ENCODE results near the gene FCN2. TPM values are rescaled to one million over a fixed set of nuclear protein-coding genes. Genes with fewer than 3 reads are reported as not detected.

Gene FCN2
- total RNA-seq, 2 donors from 2014 or later: not detected

DNA sequence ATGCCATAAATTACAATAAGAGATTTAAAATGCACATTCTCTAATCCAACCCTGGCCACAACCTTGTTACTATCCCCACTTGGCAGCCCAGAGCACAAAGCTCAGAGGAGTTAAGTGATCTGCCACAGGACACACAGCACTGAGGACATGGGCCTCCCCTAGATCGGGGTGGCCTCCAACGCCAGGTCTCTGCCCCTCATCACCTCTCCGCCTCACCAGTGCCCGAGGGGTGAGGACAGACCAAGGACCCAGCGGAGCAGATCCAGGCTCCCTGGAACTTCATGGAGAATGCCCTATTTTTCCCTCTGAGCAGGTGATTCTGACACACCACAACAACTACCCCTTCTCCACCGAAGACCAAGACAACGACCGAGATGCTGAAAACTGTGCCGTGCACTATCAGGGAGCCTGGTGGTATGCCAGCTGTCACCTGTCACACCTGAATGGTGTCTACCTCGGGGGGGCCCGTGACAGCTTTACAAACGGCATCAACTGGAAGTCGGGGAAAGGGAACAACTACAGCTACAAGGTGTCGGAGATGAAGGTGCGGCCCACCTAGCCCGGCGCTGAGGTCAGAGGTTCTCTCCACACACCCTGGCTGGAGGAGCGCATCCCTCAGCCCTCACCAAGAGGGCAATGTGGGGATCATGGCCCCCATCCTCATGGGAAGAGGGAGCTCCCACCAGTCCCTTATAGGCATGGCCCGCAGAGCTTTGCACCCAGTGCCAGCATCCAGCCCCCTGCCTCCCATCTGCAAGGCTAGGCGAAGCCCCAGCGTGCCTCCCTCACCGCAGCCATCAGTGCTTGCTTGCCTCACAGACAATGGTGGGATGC is 12.5 kb upstream of the FCN2 start:
- no peak overlapping the region for H3K4me3 Mint-ChIP-seq
- H3K27me3 Mint-ChIP-seq (ENCODE audit: low read depth): peaks cover 6% of the 10 kb centered on the region
- no peak overlapping the region for H3K27ac Mint-ChIP-seq
- no peaks in the 10 kb centered on the region for H3K4me1 Mint-ChIP-seq (ENCODE audit: low read depth)
- ATAC-seq (replicated peaks in 1 of 2) (no peak), DNase-seq (no peak)
- H3K9me3 Mint-ChIP-seq: peaks cover 2% of the 10 kb centered on the region in 2 donors
- H3K36me3 Mint-ChIP-seq (ENCODE audit: insufficient read depth in 2 of 2): no peaks in the 10 kb centered on the region

DNA sequence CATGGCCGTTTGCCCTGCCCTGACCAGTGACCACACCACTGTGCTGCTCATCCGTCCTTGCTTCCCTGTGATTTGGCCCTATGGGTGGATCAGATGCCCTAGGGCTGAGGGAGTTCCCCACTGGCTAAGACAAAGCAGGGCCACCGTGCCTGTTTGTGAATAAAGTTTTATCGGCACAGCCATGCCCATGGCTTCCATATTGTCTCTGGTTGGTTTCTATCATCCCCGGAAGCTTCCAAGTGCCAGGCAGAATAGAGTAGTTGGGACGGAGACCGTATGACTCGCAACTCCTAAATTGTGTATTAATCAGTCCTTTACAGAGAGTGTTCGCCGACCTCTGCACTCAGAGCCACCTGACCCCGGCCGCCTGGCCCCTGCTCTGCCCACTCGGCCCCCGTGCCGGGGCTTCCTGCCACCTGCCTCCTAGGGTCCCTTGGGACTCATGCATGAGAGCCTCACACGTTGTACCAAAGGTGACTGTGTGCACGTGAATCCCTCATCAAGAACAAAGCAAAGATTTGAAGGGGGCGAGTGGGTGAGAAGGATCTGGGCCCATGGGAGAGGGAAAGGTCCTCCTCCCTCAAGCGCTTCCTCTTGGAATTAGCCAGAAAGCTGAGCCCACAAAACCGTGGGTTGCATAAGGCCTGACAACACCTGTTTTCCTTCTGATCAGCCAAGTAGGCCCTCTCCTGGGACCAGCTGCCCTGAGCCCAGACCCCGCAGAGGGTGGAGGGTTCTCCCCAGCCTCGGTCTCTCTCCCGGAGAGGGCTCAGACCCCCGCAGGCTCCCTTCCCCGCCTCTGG is 11.7 kb upstream of the FCN2 start:
- H3K27ac Mint-ChIP-seq: no peak overlapping the region
- no peaks in the 10 kb centered on the region for H3K4me1 Mint-ChIP-seq (ENCODE audit: low read depth)
- H3K4me3 Mint-ChIP-seq: no peak overlapping the region
- peaks cover 2% of the 10 kb centered on the region in 2 donors for H3K9me3 Mint-ChIP-seq
- no peak for DNase-seq
- peaks cover 6% of the 10 kb centered on the region for H3K27me3 Mint-ChIP-seq (ENCODE audit: low read depth)
- no peaks in the 10 kb centered on the region for H3K36me3 Mint-ChIP-seq (ENCODE audit: insufficient read depth in 2 of 2)
- no peak for ATAC-seq (replicated peaks in 1 of 2)

DNA sequence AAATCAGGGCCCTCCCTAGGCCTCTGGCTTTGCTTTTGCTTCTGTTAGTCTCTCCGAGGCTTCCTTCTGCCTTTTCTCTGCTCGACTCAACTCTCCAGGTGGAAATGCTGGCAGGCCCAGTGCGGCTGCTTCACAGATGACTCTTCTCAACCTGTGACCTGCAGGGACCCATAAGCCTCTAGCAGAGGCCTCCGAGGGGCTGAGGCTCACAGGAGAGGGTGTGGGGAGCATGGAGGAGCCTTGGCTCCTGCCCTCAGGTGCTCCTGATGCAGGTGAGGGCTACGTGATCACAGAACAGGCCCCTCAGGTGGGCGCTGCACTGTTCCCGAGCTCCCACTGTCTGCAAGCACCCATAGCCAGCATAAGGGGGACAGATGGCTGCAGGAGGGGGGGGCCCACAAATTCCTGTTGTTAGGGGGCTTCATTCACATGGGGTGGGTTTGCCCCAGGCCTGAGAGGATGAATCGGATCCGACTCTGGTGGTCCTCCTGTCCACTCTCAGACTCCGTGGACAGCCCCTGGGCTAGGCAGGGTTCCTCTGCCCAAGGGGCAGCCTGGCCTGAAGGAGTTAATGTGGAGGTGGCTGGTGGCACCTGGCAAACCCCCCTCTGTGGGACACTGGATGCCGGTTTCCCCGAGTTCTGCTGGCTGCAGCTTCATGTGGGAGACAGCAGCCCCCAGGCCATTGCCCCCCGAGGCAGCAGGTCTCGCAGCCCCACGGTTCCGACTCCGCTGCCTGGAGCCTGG is 10.9 kb upstream of the FCN2 start:
- no peak for ATAC-seq (replicated peaks in 1 of 2)
- Mint-ChIP-seq H3K9me3 (peaks cover 2% of the 10 kb centered on the region in 2 donors), H3K4me1 (ENCODE audit: low read depth) (no peaks in the 10 kb centered on the region), H3K36me3 (ENCODE audit: insufficient read depth in 2 of 2) (no peaks in the 10 kb centered on the region), H3K27ac (no peak overlapping the region), H3K4me3 (no peak overlapping the region), H3K27me3 (ENCODE audit: low read depth) (peaks cover 6% of the 10 kb centered on the region)
- DNase-seq: no peak

DNA sequence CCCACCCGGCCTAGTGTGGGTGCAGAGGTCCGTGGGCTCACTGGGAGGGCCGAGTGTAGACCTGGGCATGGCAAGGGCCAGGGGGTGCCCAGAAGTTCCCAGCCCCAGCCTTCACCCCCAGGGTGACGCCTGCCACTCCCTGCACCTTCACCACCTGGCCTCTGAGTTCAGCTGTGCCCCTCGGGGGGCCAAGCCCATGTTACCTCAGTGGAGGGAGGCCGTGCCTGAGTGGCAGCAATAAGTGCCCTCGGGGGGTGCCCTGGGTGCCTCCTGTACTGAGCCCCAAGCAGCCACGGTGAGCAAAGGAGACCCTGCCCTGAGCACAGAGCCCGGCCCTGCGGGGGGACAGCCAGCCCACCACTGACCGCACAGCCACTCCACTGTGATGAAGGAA is 10.3 kb upstream of the FCN2 start:
- Mint-ChIP-seq H3K36me3 (ENCODE audit: insufficient read depth in 2 of 2) (no peaks in the 10 kb centered on the region), H3K27ac (no peak overlapping the region)

DNA sequence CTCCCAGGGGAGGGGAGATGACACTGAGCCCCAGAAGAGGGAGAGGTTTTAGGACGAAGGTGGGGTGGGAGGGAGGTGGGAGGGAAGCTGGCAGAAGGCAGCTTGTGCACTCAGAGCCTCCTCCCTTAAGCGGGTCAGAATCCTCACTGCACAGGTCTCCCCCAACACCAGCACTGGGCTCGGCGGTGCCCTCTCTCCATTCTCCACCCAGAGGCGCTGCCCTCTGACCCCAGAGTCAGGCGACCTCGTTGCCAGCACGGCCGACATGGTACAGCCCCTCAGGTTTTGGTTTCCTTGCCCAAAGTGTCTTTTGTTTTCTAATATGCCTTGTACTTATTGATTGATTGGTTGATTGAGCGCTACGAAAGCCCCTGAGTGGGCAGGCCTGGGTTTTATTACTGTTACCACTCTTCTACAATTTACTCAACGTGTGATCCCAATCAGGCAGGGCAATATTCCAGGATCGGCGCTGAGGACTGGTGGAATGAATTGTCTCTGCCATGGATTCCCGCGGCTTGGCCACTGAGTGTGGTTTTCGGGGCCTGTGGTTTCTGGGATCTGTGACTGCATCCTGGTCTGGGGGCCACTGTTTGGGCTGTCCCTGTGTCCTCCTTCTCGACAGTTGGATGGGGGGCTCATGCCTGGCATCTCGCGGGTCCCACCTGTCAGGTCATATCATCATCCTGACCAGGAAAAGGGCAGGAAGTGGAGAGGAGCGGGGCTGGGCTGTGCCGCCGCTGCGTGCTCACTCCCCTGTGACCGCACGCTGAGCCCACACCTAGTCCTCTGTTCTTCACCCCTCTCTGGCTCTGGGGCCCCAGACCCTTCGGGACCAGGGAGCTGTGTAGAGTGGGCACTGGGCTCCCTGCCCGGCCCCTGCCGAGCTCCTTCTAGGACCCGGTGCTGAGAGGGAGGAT is 9.6 kb upstream of the FCN2 start:
- Mint-ChIP-seq H3K36me3 (ENCODE audit: insufficient read depth in 2 of 2) (no peaks in the 10 kb centered on the region), H3K27me3 (ENCODE audit: low read depth) (peaks cover 6% of the 10 kb centered on the region), H3K4me1 (ENCODE audit: low read depth) (no peaks in the 10 kb centered on the region), H3K27ac (no peak overlapping the region), H3K4me3 (no peak overlapping the region), H3K9me3 (peaks cover 2% of the 10 kb centered on the region in 2 donors)
- DNase-seq (no peak), ATAC-seq (replicated peaks in 1 of 2) (no peak)

More for the DNA sequence above, 10.3 kb upstream of the FCN2 start:
- Mint-ChIP-seq H3K4me3 (no peak overlapping the region), H3K27me3 (ENCODE audit: low read depth) (peaks cover 6% of the 10 kb centered on the region), H3K4me1 (ENCODE audit: low read depth) (no peaks in the 10 kb centered on the region), H3K9me3 (peaks cover 2% of the 10 kb centered on the region in 2 donors)
- no peak for DNase-seq
- no peak for ATAC-seq (replicated peaks in 1 of 2)

DNA sequence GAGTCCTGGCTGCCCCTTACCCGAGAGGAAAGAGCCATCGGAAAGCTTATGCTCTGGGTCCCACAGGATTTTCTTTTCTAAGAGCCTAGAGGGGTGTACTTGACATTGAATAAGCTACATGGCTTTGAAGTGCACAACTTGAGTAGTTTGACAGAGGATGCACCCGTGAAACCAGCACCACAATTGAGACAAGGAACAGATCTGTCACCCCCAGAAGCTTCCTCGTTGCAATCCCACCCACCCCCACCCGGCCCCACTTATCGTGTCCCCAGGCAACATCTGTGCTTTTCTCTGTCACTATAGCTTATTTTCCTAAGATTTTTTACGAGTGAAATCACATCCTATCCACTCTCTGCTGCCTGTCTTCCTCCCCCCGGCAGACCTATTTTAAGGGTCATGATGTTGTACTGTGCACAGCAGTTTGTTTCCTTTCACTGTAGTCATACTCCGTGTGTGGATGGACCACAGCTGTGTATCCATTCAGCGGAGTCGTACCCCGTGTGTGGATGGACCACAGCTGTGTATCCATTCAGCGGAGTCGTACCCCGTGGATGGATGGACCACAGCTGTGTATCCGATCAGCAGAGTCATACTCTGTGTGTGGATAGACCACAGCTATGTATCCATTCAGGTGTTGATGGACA is 8.8 kb upstream of the FCN2 start:
- no peaks in the 10 kb centered on the region for H3K36me3 Mint-ChIP-seq (ENCODE audit: insufficient read depth in 2 of 2)
- no peaks in the 10 kb centered on the region for H3K4me1 Mint-ChIP-seq (ENCODE audit: low read depth)
- ATAC-seq (replicated peaks in 1 of 2) (no peak), DNase-seq (no peak)
- H3K27me3 Mint-ChIP-seq (ENCODE audit: low read depth): peaks cover 8% of the 10 kb centered on the region
- peaks cover 2% of the 10 kb centered on the region in 2 donors for H3K9me3 Mint-ChIP-seq
- H3K27ac Mint-ChIP-seq: no peak overlapping the region
- no peak overlapping the region for H3K4me3 Mint-ChIP-seq

DNA sequence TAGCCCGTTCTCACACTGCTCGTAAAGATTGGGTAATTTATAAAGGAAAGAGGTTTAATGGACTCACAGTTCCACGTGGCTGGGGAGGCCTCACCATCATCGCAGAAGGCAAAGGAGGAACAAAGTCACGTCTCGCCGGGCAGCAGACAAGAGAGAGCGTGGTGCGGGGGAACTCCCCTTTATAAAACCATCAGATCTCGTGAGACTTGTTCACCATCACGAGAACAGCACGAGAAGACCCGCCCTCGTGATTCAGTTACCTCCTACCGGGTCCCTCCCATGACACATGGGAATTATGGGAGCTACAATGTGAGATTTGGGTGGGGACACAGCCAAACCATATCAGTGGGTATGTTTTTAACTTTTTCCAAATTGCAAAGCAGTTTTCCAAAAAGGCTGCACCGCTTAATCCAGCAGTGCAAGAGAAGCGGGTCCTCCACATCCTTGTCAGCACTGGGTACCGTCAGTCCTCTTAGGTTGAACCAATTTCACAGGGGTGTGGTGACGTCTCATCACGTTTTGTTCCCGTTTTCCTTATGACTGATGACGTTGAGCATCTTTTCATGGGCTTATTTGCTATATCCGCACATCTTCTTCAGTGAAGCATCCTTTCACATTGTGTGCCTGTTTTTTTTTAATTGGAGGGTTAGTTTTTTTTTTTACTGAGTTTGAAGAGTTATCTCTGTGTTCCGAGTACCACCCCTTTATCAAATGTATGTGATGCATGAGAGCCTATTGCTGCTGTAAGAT is 8.0 kb upstream of the FCN2 start:
- ATAC-seq (replicated peaks in 1 of 2): no peak
- Mint-ChIP-seq H3K4me3 (no peak overlapping the region), H3K36me3 (ENCODE audit: insufficient read depth in 2 of 2) (no peaks in the 10 kb centered on the region), H3K27ac (no peak overlapping the region), H3K9me3 (peaks cover 2% of the 10 kb centered on the region in 2 donors), H3K27me3 (ENCODE audit: low read depth) (peaks cover 16% of the 10 kb centered on the region), H3K4me1 (ENCODE audit: low read depth) (no peaks in the 10 kb centered on the region)
- no peak for DNase-seq

DNA sequence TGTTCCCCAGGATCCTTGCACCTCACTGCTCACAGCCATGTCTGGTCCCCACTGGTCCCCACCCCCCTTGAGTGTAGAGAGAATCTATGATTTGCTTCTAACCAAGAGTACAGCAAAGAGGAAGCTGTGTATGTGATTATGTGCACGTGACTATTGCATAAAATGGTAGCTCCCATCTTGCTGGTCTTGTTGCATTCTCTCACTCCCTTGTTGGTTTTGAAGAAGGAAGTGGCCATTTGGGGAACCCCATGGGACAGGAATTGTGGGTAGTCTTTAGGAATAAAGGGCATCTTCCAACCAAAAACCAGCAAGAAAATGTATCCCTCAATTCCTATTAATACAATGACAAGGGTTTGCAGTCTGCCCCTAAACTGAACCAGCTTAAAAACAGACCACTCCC is 5.2 kb upstream of the FCN2 start:
- Mint-ChIP-seq H3K27me3 (ENCODE audit: low read depth) (peaks cover 19% of the 10 kb centered on the region), H3K9me3 (peaks cover 2% of the 10 kb centered on the region in 2 donors), H3K4me1 (ENCODE audit: low read depth) (no peaks in the 10 kb centered on the region), H3K36me3 (ENCODE audit: insufficient read depth in 2 of 2) (no peaks in the 10 kb centered on the region), H3K27ac (no peak overlapping the region), H3K4me3 (no peak overlapping the region)
- no peak for ATAC-seq (replicated peaks in 1 of 2)
- DNase-seq: no peak

DNA sequence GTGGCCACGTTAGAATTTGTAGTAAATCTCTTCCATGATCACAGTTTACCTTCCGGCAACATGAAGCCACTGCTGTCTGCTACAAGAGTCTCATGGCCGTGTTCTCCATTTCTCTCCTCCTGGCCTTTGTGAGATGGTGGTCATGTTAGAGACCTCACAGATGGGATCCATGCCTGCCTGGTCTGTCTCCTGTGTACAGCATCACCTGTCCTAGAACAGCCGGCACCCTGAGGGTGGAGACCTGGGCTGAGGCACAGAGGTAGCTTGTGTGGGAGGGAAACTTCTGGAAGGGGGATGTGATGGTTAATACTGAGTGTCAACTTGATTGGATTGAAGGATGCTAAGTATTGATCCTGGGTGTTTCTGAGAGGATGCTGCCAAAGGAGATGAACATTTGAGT is 3.1 kb upstream of the FCN2 start:
- Mint-ChIP-seq H3K36me3 (ENCODE audit: insufficient read depth in 2 of 2) (no peaks in the 10 kb centered on the region), H3K4me1 (ENCODE audit: low read depth) (no peaks in the 10 kb centered on the region), H3K27ac (no peak overlapping the region), H3K4me3 (no peak overlapping the region), H3K9me3 (no peaks in the 10 kb centered on the region), H3K27me3 (ENCODE audit: low read depth) (peaks cover 13% of the 10 kb centered on the region)
- ATAC-seq (replicated peaks in 1 of 2) (no peak), DNase-seq (no peak)

DNA sequence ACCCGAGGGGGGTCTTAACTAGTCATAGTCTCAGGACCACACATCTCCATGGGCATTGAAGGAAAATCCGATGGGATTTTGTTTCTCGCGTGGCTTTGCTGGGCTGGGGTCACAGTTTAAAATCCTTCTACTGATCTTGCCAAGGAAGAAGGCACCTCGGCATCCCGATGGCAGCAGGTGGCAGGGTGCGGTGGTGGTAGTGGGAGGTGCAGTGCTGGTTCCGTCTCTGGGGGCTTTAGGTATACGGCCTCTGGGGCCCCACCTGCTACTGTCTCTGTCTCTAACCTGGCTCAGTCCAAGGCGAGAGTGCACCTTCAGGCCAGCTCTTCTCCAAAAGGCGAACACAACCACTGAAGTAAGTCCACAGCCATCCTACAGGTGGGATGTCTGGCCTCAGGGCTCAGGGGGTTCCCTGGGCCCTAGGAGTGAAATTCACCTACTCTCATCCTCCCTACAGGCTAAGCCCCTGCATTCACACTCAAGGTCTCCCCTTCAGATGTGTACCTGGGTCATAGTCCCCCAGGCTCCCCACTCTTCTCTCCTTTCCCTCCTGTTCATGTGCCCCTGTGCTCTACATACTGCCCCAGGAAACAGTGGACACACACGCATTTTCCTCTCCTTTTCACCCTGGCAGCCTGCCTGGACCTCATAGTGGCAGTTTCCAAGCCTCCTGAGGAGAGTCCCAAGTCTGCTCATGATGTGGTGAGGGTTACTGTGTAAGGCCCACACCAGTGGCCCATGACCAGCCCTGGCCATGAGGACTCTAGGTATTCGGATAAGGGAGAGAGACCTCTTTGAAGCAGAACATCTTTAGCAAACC is 736 bp upstream of the FCN2 start:
- Mint-ChIP-seq H3K4me1 (ENCODE audit: low read depth) (no peaks in the 10 kb centered on the region), H3K9me3 (no peaks in the 10 kb centered on the region)
- no peak for ATAC-seq (replicated peaks in 1 of 2)

DNA sequence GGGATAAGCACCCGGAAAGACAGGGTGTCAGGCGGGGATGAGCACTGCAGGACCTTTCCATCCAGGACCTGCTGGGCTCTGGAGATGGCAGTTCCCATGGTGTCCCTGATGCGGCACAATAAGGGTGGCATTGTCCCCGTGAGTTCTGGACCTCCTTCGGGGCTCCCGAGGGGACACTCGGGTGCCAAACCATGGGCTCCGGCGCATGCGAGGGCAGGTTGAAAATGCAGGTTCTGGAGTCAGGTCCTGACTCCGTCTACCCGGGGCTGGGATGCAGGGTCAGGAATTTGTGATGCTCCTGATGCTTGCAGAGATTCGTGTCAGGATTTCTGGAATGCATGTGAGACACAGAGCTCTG is 682 bp downstream of the FCN2 start:
- no peaks in the 10 kb centered on the region for H3K4me1 Mint-ChIP-seq (ENCODE audit: low read depth)
- ATAC-seq (replicated peaks in 1 of 2) (no peak), DNase-seq (no peak)
- no peaks in the 10 kb centered on the region for H3K9me3 Mint-ChIP-seq
- H3K4me3 Mint-ChIP-seq: no peak overlapping the region
- no peaks in the 10 kb centered on the region for H3K36me3 Mint-ChIP-seq (ENCODE audit: insufficient read depth in 2 of 2)
- peaks cover 12% of the 10 kb centered on the region for H3K27me3 Mint-ChIP-seq (ENCODE audit: low read depth)
- H3K27ac Mint-ChIP-seq: no peak overlapping the region

More for the DNA sequence above, 736 bp upstream of the FCN2 start:
- Mint-ChIP-seq H3K27ac (no peak overlapping the region), H3K36me3 (ENCODE audit: insufficient read depth in 2 of 2) (no peaks in the 10 kb centered on the region), H3K4me3 (no peak overlapping the region), H3K27me3 (ENCODE audit: low read depth) (peaks cover 12% of the 10 kb centered on the region)
- DNase-seq: no peak

Data from activated T-cell treated with anti-CD3 and anti-CD28 coated beads, Interleukin-2, amount 50 U/mL, for 72 hours (primary cell).